H1 (cell line): Measurements from ENCODE around the gene PRKAA2. TPM values are rescaled to one million over a fixed set of nuclear protein-coding genes. Genes with fewer than 3 reads are reported as not detected.

Experiments
- CTCF ChIA-PET: fragments of 300-600 bp; sonication (Branson Sonifier 250); formaldehyde crosslinking; loops from one replicate; lab custom pipeline; 2021; ENCODE audit not compliant: partially characterized antibody; lab: Charles Lee
- POLR2A ChIA-PET: fragments of 300-600 bp; sonication (Branson Sonifier 250); formaldehyde crosslinking; loops from one replicate; lab custom pipeline; 2021; ENCODE audit warnings: inconsistent platforms; ENCODE audit not compliant: partially characterized antibody; lab: Charles Lee
- DNase-seq, 2 experiments: peaks; one replicate each; pipeline versions ENCODE4 v3.0.0 to v3.0.0-alpha.2; 2010 to 2022; ENCODE audit warnings: low spot score in 2 of 2, low read depth in 1 of 2, mixed read lengths in 1 of 2
- FAIRE-seq: peaks from 2 replicates; lab custom pipeline; 2011; peaks lifted over from hg19 to GRCh38; lab: Jason Lieb, UNC
- H2AFZ ChIP-seq: 2 replicates; pipeline ENCODE4 v1.8.1; 2012; ENCODE audit warnings: low read length, inconsistent platforms
- H2AK5ac ChIP-seq: 2 replicates; pipeline ENCODE4 v1.6.1; 2013; ENCODE audit warnings: low read depth, low read length
- H2BK120ac ChIP-seq: replicated peaks from 2 replicates; pipeline ENCODE3; 2013; ENCODE audit warnings: low read depth, low read length, inconsistent platforms
- H2BK12ac ChIP-seq: 2 replicates; pipeline ENCODE4 v1.6.1; 2013; ENCODE audit warnings: low read depth, low read length
- H2BK15ac ChIP-seq: 2 replicates; pipeline ENCODE4 v1.6.1; 2013; ENCODE audit warnings: low read length
- H2BK20ac ChIP-seq: 2 replicates; pipeline ENCODE4 v1.6.1; 2013; ENCODE audit warnings: low read length
- H2BK5ac ChIP-seq: 2 replicates; pipeline ENCODE4 v1.6.1; 2013; ENCODE audit warnings: low read depth, low read length
- H3K14ac ChIP-seq: 2 replicates; pipeline ENCODE4 v1.6.1; 2013; ENCODE audit warnings: inconsistent platforms; ENCODE audit not compliant: insufficient read length
- H3K18ac ChIP-seq: 2 replicates; pipeline ENCODE4 v1.6.1; 2013; ENCODE audit warnings: low read length; ENCODE audit errors: extremely low read depth
- H3K23ac ChIP-seq: 2 replicates; pipeline ENCODE4 v1.6.1; 2013; ENCODE audit warnings: inconsistent platforms; ENCODE audit not compliant: insufficient read length
- H3K23me2 ChIP-seq: 2 replicates; pipeline ENCODE4 v1.6.1; 2013; ENCODE audit warnings: low read depth, low read length
- H3K27ac ChIP-seq: 2 replicates; pipeline ENCODE4 v1.6.1; 2011; ENCODE audit warnings: low read depth, low read length, inconsistent platforms
- H3K27me3 ChIP-seq, 4 experiments: replicated peaks in 1 of 4; 1 replicate in 1 of 4; 2 replicates in 3 of 4; pipeline versions ENCODE4 v1.6.1 to v1.8.1; 2011 to 2013; ENCODE audit warnings: low read length in 3 of 4, mild to moderate bottlenecking in 3 of 4, inconsistent platforms in 2 of 4, mixed read lengths in 2 of 4, moderate library complexity in 1 of 4; ENCODE audit not compliant: control insufficient read depth in 3 of 4, insufficient read depth in 3 of 4; ENCODE audit errors: extremely low read depth in 1 of 4
- H3K36me3 ChIP-seq, 4 experiments: 2 replicates each; pipeline versions ENCODE4 v1.6.1 to v1.8.1; 2011 to 2013; ENCODE audit warnings: mild to moderate bottlenecking in 4 of 4, low read length in 3 of 4, moderate library complexity in 2 of 4, control low read depth in 1 of 4, inconsistent platforms in 1 of 4; ENCODE audit not compliant: insufficient read depth in 4 of 4, control insufficient read depth in 2 of 4
- H3K4ac ChIP-seq: replicated peaks from 2 replicates; pipeline ENCODE3; 2013; ENCODE audit warnings: low read length, low read depth, mixed read lengths, inconsistent platforms; ENCODE audit not compliant: insufficient read length
- H3K4me1 ChIP-seq, 4 experiments: replicated peaks in 1 of 4; 1 replicate in 1 of 4; 2 replicates in 3 of 4; pipeline versions ENCODE4 v1.6.1 to v1.8.1; 2011 to 2013; ENCODE audit warnings: low read length in 3 of 4, inconsistent platforms in 2 of 4, mixed read lengths in 1 of 4; ENCODE audit not compliant: insufficient read depth in 4 of 4, control insufficient read depth in 3 of 4
- H3K4me2 ChIP-seq, 2 experiments: 2 replicates each; pipeline versions ENCODE4 v1.6.1 to v1.8.1; 2011 to 2013; ENCODE audit warnings: low read depth in 2 of 2, low read length in 2 of 2, control low read depth in 1 of 2, inconsistent platforms in 1 of 2, mild to moderate bottlenecking in 1 of 2; ENCODE audit not compliant: insufficient read depth in 1 of 2
- H3K4me3 ChIP-seq, 4 experiments: fragments of 200-600, 300-600 bp in 1 of 4; sonication (generic), shearing (Covaris generic), sonication (Bioruptor Twin) in 1 of 4; 2 replicates each; pipeline versions ENCODE4 v1.5.1 to v1.8.1; 2011 to 2016; ENCODE audit warnings: low read length in 4 of 4, low read depth in 3 of 4, control low read depth in 2 of 4, inconsistent platforms in 2 of 4, mild to moderate bottlenecking in 2 of 4, mixed read lengths in 1 of 4, moderate library complexity in 1 of 4; ENCODE audit not compliant: insufficient read depth in 2 of 4; ENCODE audit errors: extremely low read depth in 1 of 4
- H3K56ac ChIP-seq: replicated peaks from 2 replicates; pipeline ENCODE3; 2013; ENCODE audit warnings: low read depth, mild to moderate bottlenecking, mixed read lengths, low read length, inconsistent platforms; ENCODE audit not compliant: insufficient read length
- H3K79me1 ChIP-seq: 2 replicates; pipeline ENCODE4 v1.6.1; 2013; ENCODE audit warnings: low read depth, low read length, control low read depth
- H3K79me2 ChIP-seq, 2 experiments: 2 replicates each; pipeline versions ENCODE4 v1.6.1 to v1.8.1; 2012 to 2013; ENCODE audit warnings: low read length in 2 of 2, mild to moderate bottlenecking in 2 of 2, inconsistent platforms in 1 of 2; ENCODE audit not compliant: insufficient read depth in 2 of 2, control insufficient read depth in 1 of 2
- H3K9ac ChIP-seq, 4 experiments: replicated peaks in 1 of 4; 1 replicate in 1 of 4; 2 replicates in 3 of 4; pipeline versions ENCODE4 v1.6.1 to v1.8.1; 2011 to 2013; ENCODE audit warnings: low read depth in 3 of 4, low read length in 3 of 4, control low read depth in 2 of 4, mild to moderate bottlenecking in 2 of 4, moderate library complexity in 2 of 4, inconsistent platforms in 1 of 4; ENCODE audit errors: extremely low read depth in 1 of 4
- H3K9me3 ChIP-seq, 2 experiments: 2 replicates each; pipeline versions ENCODE4 v1.6.1 to v1.8.1; 2012 to 2013; ENCODE audit warnings: mild to moderate bottlenecking in 2 of 2, moderate library complexity in 2 of 2, control low read depth in 1 of 2, inconsistent platforms in 1 of 2, low read depth in 1 of 2, low read length in 1 of 2, mixed read lengths in 1 of 2; ENCODE audit not compliant: insufficient read depth in 2 of 2
- H4K20me1 ChIP-seq, 2 experiments: replicated peaks in 1 of 2; 2 replicates each; pipeline versions ENCODE3 to v1.8.1; 2011 to 2013; ENCODE audit warnings: inconsistent platforms in 2 of 2, low read length in 2 of 2, mild to moderate bottlenecking in 1 of 2; ENCODE audit not compliant: insufficient read depth in 2 of 2, control insufficient read depth in 1 of 2
- H4K5ac ChIP-seq: 2 replicates; pipeline ENCODE4 v1.6.1; 2013; ENCODE audit warnings: low read length, low read depth, mixed read lengths, inconsistent platforms; ENCODE audit not compliant: insufficient read length
- H4K8ac ChIP-seq: 2 replicates; pipeline ENCODE4 v1.8.0; 2013; ENCODE audit warnings: mild to moderate bottlenecking, moderate library complexity, low read length, inconsistent platforms; ENCODE audit not compliant: insufficient read depth; ENCODE audit errors: extremely low read depth
- H4K91ac ChIP-seq: replicated peaks from 2 replicates; pipeline ENCODE3; 2013; ENCODE audit warnings: low read length, mixed read lengths, inconsistent platforms; ENCODE audit not compliant: insufficient read length
- SIN3A ChIP-seq, 2 experiments: IDR thresholded peaks in 1 of 2; conservative IDR thresholded peaks in 1 of 2; 2 replicates each; pipeline ENCODE4 v1.6.1; 2011 to 2012; ENCODE audit warnings: low read length in 2 of 2, improper control_type of control experiment in 1 of 2, low read depth in 1 of 2, mild to moderate bottlenecking in 1 of 2
- ZNF274 ChIP-seq: IDR thresholded peaks from 2 replicates; pipeline ENCODE4 v1.7.0; 2012; ENCODE audit warnings: low read length, borderline replicate concordance; ENCODE audit errors: extremely low read depth
- WGBS, 2 experiments: shearing (Covaris generic) in 1 of 2; methylation state at CpG; one replicate each; pipeline versions ENCODE4 v1.1.6 to v1.1.7; 2013 to 2015; ENCODE audit warnings: low lambda C conversion rate in 2 of 2, mixed read lengths in 2 of 2, inconsistent platforms in 1 of 2, low coverage in 1 of 2, missing lambda C conversion rate in 1 of 2; ENCODE audit not compliant: insufficient replicate concordance in 2 of 2, insufficient coverage in 1 of 2, insufficient read length in 1 of 2; ENCODE audit errors: extremely low coverage in 1 of 2, missing lambda C conversion rate in 1 of 2; 5-methylcytosine and 5-hydroxymethylcytosine counted together
- polyA plus RNA-seq, 7 experiments: library from polyadenylated mRNA; depleted of rRNA in 3 of 7; stranded (reverse) in 5 of 7; unstranded in 2 of 7; fragments of >200 nt in 5 of 7; fragments of 200-250 nt in 2 of 7; gene quantifications; 1 replicate in 5 of 7; 2 replicates in 1 of 7; 4 replicates in 1 of 7; pipeline versions ENCODE4 v1.2.1 to v1.2.3, GENCODE V29; 2011 to 2013; ENCODE audit warnings: missing spikeins in 2 of 7, mixed read lengths in 2 of 7
- total RNA-seq: library from RNA; stranded (reverse); fragmentation: NEBNext Ultra II Directional; extraction: Animal tissue kit (Norgen Biotek cat#: 25700); gene quantifications from 2 replicates; pipeline ENCODE4 v1.2.1, GENCODE V29; 2021

PRKAA2 gene
- total and polyA plus RNA-seq, 2 of the 8 experiments (the other 6 are each of a cell fraction or from before 2014, with no cell fraction given), result 2.6 to 6.4 TPM

- no peak overlapping the region for H4K91ac ChIP-seq
- H2AFZ ChIP-seq, result peak overlapping the region; percentile 77
- peaks cover 0 to 30% of the 10 kb centered on the region in 2 experiments; a peak in 2 of 4 replicates for H3K79me2 ChIP-seq
- no peak overlapping the region for H2BK15ac ChIP-seq
- H3K4me3 ChIP-seq, result peak overlapping the region; percentile 64 to 73 (median 68)
- 23% methylated on average over 23 of the region's 23 CpGs; no CpG with 5 or more reads in 1 of the 2 experiments for WGBS, 2 experiments
- no peak overlapping the region for H2BK120ac ChIP-seq
- no peak overlapping the region for H3K14ac ChIP-seq
- no peaks in the 10 kb centered on the region for H3K79me1 ChIP-seq
- no peak overlapping the region; the same call in 1 of the 2 replicates for H3K18ac ChIP-seq
- no peak overlapping the region for H2BK12ac ChIP-seq
- ChIA-PET POLR2A (interaction anchor here (1.0 to 1.2 kb wide), 2 partner anchors 9 to 297 kb away, joined by 3 to 4 read pairs; no protein-coding TSS in a partner anchor), CTCF (interaction anchor here (0.6 to 1.5 kb wide), 4 partner anchors 27 to 1501 kb away, joined by 3 read pairs; no protein-coding TSS in a partner anchor)
- H2BK5ac ChIP-seq, result no peak overlapping the region
- no peak overlapping the region for H3K4ac ChIP-seq
- H4K5ac ChIP-seq, result no peak overlapping the region
- H4K20me1 ChIP-seq, result no peaks in the 10 kb centered on the region
- no peak overlapping the region for H2BK20ac ChIP-seq
- H3K36me3 ChIP-seq, result no peaks in the 10 kb centered on the region
- H3K23me2 ChIP-seq, result peaks cover 6% of the 10 kb centered on the region
- no peaks in the 10 kb centered on the region for H3K9me3 ChIP-seq
- peaks cover 0 to 10% (median 1%) of the 10 kb centered on the region in 4 experiments; a peak in 1 of 7 replicates for H3K27me3 ChIP-seq
- 0 out of 7 replicates have a peak, but pooled peaks cover 0 to 2% (median 0%) of the 10 kb centered on the region in 4 experiments for H3K4me1 ChIP-seq
- no peak for TF ChIP-seq ZNF274
- TF ChIP-seq SIN3A (conservative IDR thresholded peaks at IDR 0.05 in 1 of 2, IDR thresholded peaks at IDR 0.05 in 1 of 2; ENCODE audit: low read depth in 1 of 2, low read length in 2 of 2), result peak in 1 of 2 experiments; percentile 13; a peak in 1 of 4 replicates
- H3K23ac ChIP-seq, result no peak overlapping the region
- DNase-seq, result no peak
- no peak for FAIRE-seq
- no peak overlapping the region for H2AK5ac ChIP-seq
- H3K9ac ChIP-seq, result peak overlapping the region in 2 of 4 experiments; percentile 6 to 7; a peak in 2 of 7 replicates
- no peak overlapping the region for H3K27ac ChIP-seq
- H4K8ac ChIP-seq, result no peak overlapping the region
- peak overlapping the region; percentile 68 to 84 for H3K4me2 ChIP-seq
- no peak overlapping the region for H3K56ac ChIP-seq
Observed at GRCh38 chr1:56644064-56644918, 823 bp upstream of the PRKAA2 start.
